OCI-LY7 (cell line): ENCODE measurements around the gene XYLT1. TPM values are rescaled to one million over a fixed set of nuclear protein-coding genes. Genes with fewer than 3 reads are reported as not detected.

ENCODE experiments used
- BruUV-seq: library from RNA; stranded (reverse); fragments of 400-500 nt; replicated peaks from 2 replicates; lab custom pipeline; 2021; lab: Mats Ljungman, UMichigan
- CTCF ChIA-PET: fragments of 300-600 bp; sonication (Branson Sonifier 250); formaldehyde crosslinking; loops from one replicate; lab custom pipeline; 2022; ENCODE audit warnings: antibody characterized with exemption; ENCODE audit not compliant: unreplicated experiment; lab: Charles Lee
- POLR2A ChIA-PET: fragments of 300-600 bp; sonication (Branson Sonifier 250); formaldehyde crosslinking; loops from one replicate; lab custom pipeline; 2022; ENCODE audit warnings: antibody characterized with exemption; lab: Charles Lee
- DNase-seq: peaks from one replicate; pipeline ENCODE4 v3.0.0-alpha.2; 2015; ENCODE audit warnings: low spot score
- H2AFZ ChIP-seq: fragments of 200-600 bp; sonication (generic), shearing (Covaris generic); 2 replicates; pipeline ENCODE4 v1.6.1; 2014; ENCODE audit warnings: mild to moderate bottlenecking, antibody characterized with exemption, low read length, moderate library complexity
- H3K27ac ChIP-seq: fragments of 200-600 bp; sonication (generic); 2 replicates; pipeline ENCODE4 v1.5.1; 2014; ENCODE audit warnings: mixed run types, low read depth, mild to moderate bottlenecking, moderate library complexity, low read length, inconsistent platforms; ENCODE audit not compliant: poor library complexity, severe bottlenecking
- H3K36me3 ChIP-seq: fragments of 200-600 bp; sonication (generic); 2 replicates; pipeline ENCODE4 v1.6.1; 2014; ENCODE audit warnings: mild to moderate bottlenecking, antibody characterized with exemption, low read length, moderate library complexity, mixed read lengths; ENCODE audit not compliant: insufficient read depth
- H3K4me1 ChIP-seq: fragments of 200-600 bp; sonication (generic); 2 replicates; pipeline ENCODE4 v1.5.1; 2014; ENCODE audit warnings: mild to moderate bottlenecking, low read length; ENCODE audit not compliant: insufficient read depth, poor library complexity, severe bottlenecking
- H3K4me2 ChIP-seq: fragments of 200-600 bp; sonication (generic); 2 replicates; pipeline ENCODE4 v1.6.1; 2014; ENCODE audit warnings: mild to moderate bottlenecking, low read length
- H3K4me3 ChIP-seq: fragments of 200-600 bp; sonication (generic); 2 replicates; pipeline ENCODE4 v1.5.1; 2014; ENCODE audit warnings: mild to moderate bottlenecking, low read depth, low read length; ENCODE audit not compliant: poor library complexity, severe bottlenecking
- H3K79me2 ChIP-seq: fragments of 200-600 bp; sonication (generic); 2 replicates; pipeline ENCODE4 v1.6.1; 2016; ENCODE audit warnings: low read depth, mild to moderate bottlenecking, low read length, moderate library complexity, mixed read lengths; ENCODE audit not compliant: insufficient read depth
- H3K9me2 ChIP-seq: fragments of 200-600 bp; sonication (generic); 2 replicates; pipeline ENCODE4 v1.6.1; 2016; ENCODE audit warnings: mild to moderate bottlenecking, low read length, mixed read lengths; ENCODE audit not compliant: insufficient read depth
- H3K9me3 ChIP-seq: fragments of 200-600 bp; sonication (generic); 2 replicates; pipeline ENCODE4 v1.6.1; 2014; ENCODE audit warnings: mild to moderate bottlenecking, mixed run types, low read length, mixed read lengths
- H4K20me1 ChIP-seq: fragments of 200-600 bp; sonication (generic); 2 replicates; pipeline ENCODE4 v1.6.1; 2014; ENCODE audit warnings: mild to moderate bottlenecking, antibody characterized with exemption, low read length, moderate library complexity, mixed read lengths; ENCODE audit not compliant: insufficient read depth
- EZH2phosphoT487 ChIP-seq: fragments of 200-600 bp; sonication (generic); IDR thresholded peaks from 2 replicates; pipeline ENCODE4 v1.6.1; 2018; ENCODE audit warnings: low read depth, borderline replicate concordance, mild to moderate bottlenecking, mixed run types, antibody characterized with exemption, low read length, moderate library complexity, mixed read lengths
- intact Hi-C: fragments of 100-400 bp; cut with micrococcal nuclease; formaldehyde crosslinking; loops from one replicate; pipeline ENCODE4 v1.10.0; 2022; ENCODE audit not compliant: unreplicated experiment
- total RNA-seq, 2 experiments: library from RNA; depleted of rRNA in 1 of 2; stranded (reverse); fragments of >200 nt in 1 of 2; shearing (Covaris generic) in 1 of 2; gene quantifications; 2 replicates each; pipeline ENCODE4 v1.2.3, GENCODE V29; 2014 to 2022
- TF ChIP-seq, protein P1 (sequence below): fragments of 200-600 bp; sonication (generic); conservative IDR thresholded peaks from 2 replicates; pipeline ENCODE4 v1.5.1; 2014; ENCODE audit warnings: mild to moderate bottlenecking, antibody characterized with exemption, low read length, moderate library complexity, mixed read lengths

Gene XYLT1
- total RNA-seq, 2 experiments from 2014 or later: 36.3 to 50.0 TPM

DNA sequence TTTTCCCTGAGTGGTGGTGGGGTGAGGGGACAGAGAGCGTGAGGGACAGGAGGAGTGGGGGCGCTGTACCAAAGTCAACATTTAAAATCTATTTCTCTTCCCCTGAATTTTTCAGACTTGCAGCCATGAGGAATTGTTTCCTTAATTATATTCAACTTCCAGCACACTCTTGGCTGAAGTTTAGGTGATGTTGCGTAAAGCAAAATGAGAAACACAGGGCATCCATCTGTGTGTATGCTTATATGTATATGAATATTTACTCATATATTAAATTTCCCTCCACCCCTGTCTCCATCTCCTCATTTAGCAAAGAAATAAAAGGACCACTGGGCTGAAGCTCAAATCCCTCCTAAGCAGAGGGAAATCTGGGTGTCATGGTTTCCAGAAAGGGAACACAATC lies 218.1 kb downstream of the XYLT1 start:
- Histone ChIP-seq H3K9me2 (no peaks in the 10 kb centered on the region), H3K4me3 (peak overlapping the region; percentile 16), H3K4me2 (peak overlapping the region; percentile 64), H3K27ac (peak overlapping the region; percentile 48), H3K79me2 (peaks cover 7% of the 10 kb centered on the region; the same call in 1 of the 2 replicates), H4K20me1 (no peaks in the 10 kb centered on the region), H2AFZ (no peak overlapping the region), H3K36me3 (0 out of 2 replicates have a peak, but pooled peaks cover 14% of the 10 kb centered on the region), H3K4me1 (peaks cover 32% of the 10 kb centered on the region), H3K9me3 (no peaks in the 10 kb centered on the region)
- TF ChIP-seq, protein P1, sequence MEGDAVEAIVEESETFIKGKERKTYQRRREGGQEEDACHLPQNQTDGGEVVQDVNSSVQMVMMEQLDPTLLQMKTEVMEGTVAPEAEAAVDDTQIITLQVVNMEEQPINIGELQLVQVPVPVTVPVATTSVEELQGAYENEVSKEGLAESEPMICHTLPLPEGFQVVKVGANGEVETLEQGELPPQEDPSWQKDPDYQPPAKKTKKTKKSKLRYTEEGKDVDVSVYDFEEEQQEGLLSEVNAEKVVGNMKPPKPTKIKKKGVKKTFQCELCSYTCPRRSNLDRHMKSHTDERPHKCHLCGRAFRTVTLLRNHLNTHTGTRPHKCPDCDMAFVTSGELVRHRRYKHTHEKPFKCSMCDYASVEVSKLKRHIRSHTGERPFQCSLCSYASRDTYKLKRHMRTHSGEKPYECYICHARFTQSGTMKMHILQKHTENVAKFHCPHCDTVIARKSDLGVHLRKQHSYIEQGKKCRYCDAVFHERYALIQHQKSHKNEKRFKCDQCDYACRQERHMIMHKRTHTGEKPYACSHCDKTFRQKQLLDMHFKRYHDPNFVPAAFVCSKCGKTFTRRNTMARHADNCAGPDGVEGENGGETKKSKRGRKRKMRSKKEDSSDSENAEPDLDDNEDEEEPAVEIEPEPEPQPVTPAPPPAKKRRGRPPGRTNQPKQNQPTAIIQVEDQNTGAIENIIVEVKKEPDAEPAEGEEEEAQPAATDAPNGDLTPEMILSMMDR: 0 out of 2 replicates have a peak, but pooled peaks have one; percentile 14
- TF ChIP-seq EZH2phosphoT487: no peak
- BruUV-seq: no TSS peak
- intact Hi-C loops: no loop called here
- POLR2A ChIA-PET: no interaction called here
- CTCF ChIA-PET: interaction anchor here (0.6 to 1.2 kb wide), 2 partner anchors 26 to 50 kb away, joined by 3 read pairs; no protein-coding TSS in a partner anchor
- no peak for DNase-seq

DNA sequence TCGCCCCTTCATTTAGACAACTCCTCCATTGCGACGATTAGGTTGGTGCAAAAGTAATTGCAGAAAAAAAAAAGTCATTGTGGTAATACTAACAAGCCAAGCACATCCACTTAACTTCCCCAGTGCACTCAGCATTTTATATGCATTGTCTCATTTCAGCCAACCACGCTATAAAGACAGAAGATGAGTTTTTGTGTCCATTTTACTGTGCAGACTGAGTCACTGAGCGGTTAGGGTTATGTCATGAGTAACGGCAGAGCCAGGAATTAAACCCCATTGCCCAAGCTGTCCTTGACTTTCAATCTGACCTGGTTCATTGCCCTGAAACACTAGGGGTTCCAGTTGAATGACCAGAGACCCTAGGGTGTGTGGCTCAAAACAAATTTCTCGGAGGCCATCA lies 218.7 kb downstream of the XYLT1 start:
- H3K9me2 ChIP-seq: no peaks in the 10 kb centered on the region
- CTCF ChIA-PET: interaction anchor here (0.6 kb wide), 1 partner anchor 42 kb away, joined by 3 read pairs; no protein-coding TSS in a partner anchor
- TF ChIP-seq EZH2phosphoT487: no peak
- TF ChIP-seq, protein P1: no peak
- intact Hi-C loops: no loop called here
- peak overlapping the region; percentile 48 for H3K27ac ChIP-seq
- DNase-seq: peak; percentile 53
- H3K4me3 ChIP-seq: peak overlapping the region; percentile 16
- H3K4me2 ChIP-seq: peak overlapping the region; percentile 64
- no TSS peak for BruUV-seq
- no peaks in the 10 kb centered on the region for H3K9me3 ChIP-seq
- H3K4me1 ChIP-seq: peaks cover 32% of the 10 kb centered on the region
- no peak overlapping the region for H2AFZ ChIP-seq
- POLR2A ChIA-PET: no interaction called here
- no peaks in the 10 kb centered on the region for H4K20me1 ChIP-seq
- peaks cover 7% of the 10 kb centered on the region; the same call in 1 of the 2 replicates for H3K79me2 ChIP-seq
- 0 out of 2 replicates have a peak, but pooled peaks cover 11% of the 10 kb centered on the region for H3K36me3 ChIP-seq

DNA sequence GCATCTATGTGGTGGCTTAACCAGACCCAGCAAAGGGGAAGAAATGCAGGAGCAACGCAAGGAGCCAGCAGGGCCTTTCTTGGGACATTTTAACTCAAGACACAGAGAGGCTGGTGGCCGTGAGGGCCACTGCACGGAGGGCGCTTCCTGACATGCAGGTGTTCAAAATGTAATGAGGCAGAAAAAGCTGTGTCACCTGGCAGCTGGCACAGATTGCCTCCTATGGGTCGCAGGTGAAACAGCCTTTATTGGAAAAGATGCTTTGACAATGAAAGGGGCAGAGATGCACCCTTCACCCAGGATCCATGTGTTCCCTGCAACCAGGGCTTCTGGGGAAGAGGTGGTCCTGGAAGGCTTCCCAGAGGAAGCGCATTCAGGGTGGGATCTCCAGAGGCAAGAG lies 219.3 kb downstream of the XYLT1 start:
- no peak overlapping the region for H2AFZ ChIP-seq
- no peak for TF ChIP-seq EZH2phosphoT487
- TF ChIP-seq, protein P1: peak; percentile 69
- intact Hi-C loops: no loop called here
- peak overlapping the region; percentile 48 for H3K27ac ChIP-seq
- H3K36me3 ChIP-seq: 0 out of 2 replicates have a peak, but pooled peaks cover 11% of the 10 kb centered on the region
- H3K9me3 ChIP-seq: no peaks in the 10 kb centered on the region
- H3K4me1 ChIP-seq: peaks cover 34% of the 10 kb centered on the region
- ChIA-PET POLR2A (no interaction called here), CTCF (interaction anchor here (0.6 kb wide), 1 partner anchor 42 kb away, joined by 3 read pairs; no protein-coding TSS in a partner anchor)
- H3K4me2 ChIP-seq: peak overlapping the region; percentile 64
- BruUV-seq: no TSS peak
- peaks cover 7% of the 10 kb centered on the region; the same call in 1 of the 2 replicates for H3K79me2 ChIP-seq
- no peaks in the 10 kb centered on the region for H4K20me1 ChIP-seq
- DNase-seq: peak; percentile 73
- H3K9me2 ChIP-seq: no peaks in the 10 kb centered on the region
- H3K4me3 ChIP-seq: peak overlapping the region; percentile 16
